Loucy (cell line): ENCODE results near the gene HBP1.
A peak's percentile ranks its signal among the peaks of the same experiment; 100 is the strongest.

Experiments
- H2AFZ ChIP-seq: fragments of 200-600 bp; sonication (generic); 2 replicates; pipeline ENCODE4 v1.6.0; 2016; ENCODE audit warnings: antibody characterized with exemption, mild to moderate bottlenecking, low read length, moderate library complexity
- H3F3A ChIP-seq: fragments of 200-600 bp; 2 replicates; pipeline ENCODE4 v1.6.0; 2016; ENCODE audit warnings: antibody characterized with exemption, low read depth, mild to moderate bottlenecking
- H3K27me3 ChIP-seq: fragments of 200-600 bp; sonication (generic); 2 replicates; pipeline ENCODE4 v1.6.1; 2014; ENCODE audit warnings: low read length, mild to moderate bottlenecking; ENCODE audit not compliant: insufficient read depth, poor library complexity, severe bottlenecking
- H3K36me3 ChIP-seq: fragments of 200-600 bp; sonication (generic); 2 replicates; pipeline ENCODE4 v1.6.1; 2016; ENCODE audit warnings: low read length; ENCODE audit not compliant: insufficient read depth
- H3K4me1 ChIP-seq: fragments of 200-600 bp; sonication (generic); 2 replicates; pipeline ENCODE4 v1.5.1; 2014; ENCODE audit warnings: low read length, mild to moderate bottlenecking; ENCODE audit not compliant: insufficient read depth, poor library complexity, severe bottlenecking
- H3K4me2 ChIP-seq: fragments of 200-600 bp; sonication (generic); 2 replicates; pipeline ENCODE4 v1.6.0; 2014; ENCODE audit warnings: antibody characterized with exemption, low read length, low read depth, mild to moderate bottlenecking; ENCODE audit not compliant: poor library complexity, severe bottlenecking
- H3K4me3 ChIP-seq: fragments of 200-600 bp; sonication (generic); 2 replicates; pipeline ENCODE4 v1.5.1; 2014; ENCODE audit warnings: low read length, mild to moderate bottlenecking, mixed read lengths; ENCODE audit not compliant: poor library complexity, severe bottlenecking
- H3K79me2 ChIP-seq: fragments of 200-600 bp; sonication (generic); 2 replicates; pipeline ENCODE4 v1.6.1; 2014; ENCODE audit warnings: low read length; ENCODE audit not compliant: insufficient read depth
- H3K9ac ChIP-seq: fragments of 200-600 bp; sonication (generic); 2 replicates; pipeline ENCODE4 v1.6.0; 2014; ENCODE audit warnings: mild to moderate bottlenecking, low read depth, low read length, moderate library complexity; ENCODE audit not compliant: poor library complexity, severe bottlenecking
- H3K9me2 ChIP-seq: fragments of 200-600 bp; sonication (generic); replicated peaks from 2 replicates; pipeline ENCODE4 v1.6.1; 2016; ENCODE audit warnings: low read depth, low read length, mixed read lengths
- H3K9me3 ChIP-seq: fragments of 200-600 bp; sonication (generic); 2 replicates; pipeline ENCODE4 v1.6.1; 2014; ENCODE audit warnings: mild to moderate bottlenecking, antibody characterized with exemption, low read length, low read depth; ENCODE audit not compliant: insufficient read depth
- H4K20me1 ChIP-seq: fragments of 200-600 bp; sonication (generic); 2 replicates; pipeline ENCODE4 v1.6.0; 2014; ENCODE audit warnings: antibody characterized with exemption, low read length, mild to moderate bottlenecking; ENCODE audit not compliant: insufficient read depth, poor library complexity, severe bottlenecking
- CTCF ChIP-seq: fragments of 200-600 bp; sonication (generic); conservative IDR thresholded peaks from 2 replicates; pipeline ENCODE4 v1.5.1; 2014; ENCODE audit warnings: mild to moderate bottlenecking, antibody characterized with exemption, low read length
- EZH2phosphoT487 ChIP-seq: fragments of 200-600 bp; IDR thresholded peaks from 2 replicates; pipeline ENCODE4 v1.6.1; 2018; ENCODE audit warnings: antibody characterized with exemption, mild to moderate bottlenecking, moderate library complexity, borderline replicate concordance

The HBP1 gene

DNA sequence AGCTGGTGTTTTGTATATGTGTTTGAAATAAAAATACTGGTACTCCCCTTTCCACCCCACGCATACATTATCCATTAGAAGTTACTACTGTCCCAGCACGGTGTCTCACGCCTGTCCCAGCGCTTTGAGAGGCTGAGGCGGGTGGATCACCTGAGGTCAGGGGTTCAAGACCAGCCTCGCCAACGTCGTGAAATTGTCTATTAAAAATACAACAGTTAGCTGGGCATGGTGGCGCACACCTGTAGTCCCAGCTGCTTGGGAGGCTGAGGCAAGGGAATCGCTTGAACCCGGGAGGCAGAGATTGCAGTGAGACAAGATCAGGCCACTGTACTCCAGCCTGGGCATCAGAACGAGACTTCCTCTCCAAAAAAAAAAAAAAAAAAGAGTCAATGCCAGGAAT, 2.7 kb downstream of the HBP1 start:
- Histone ChIP-seq H3K9me2 (no peaks in the 10 kb centered on the region), H3K27me3 (no peaks in the 10 kb centered on the region), H3K4me3 (no peak overlapping the region), H3F3A (no peaks in the 10 kb centered on the region), H3K36me3 (no peaks in the 10 kb centered on the region), H4K20me1 (peaks cover 36% of the 10 kb centered on the region), H3K4me2 (no peak overlapping the region), H3K9ac (no peak overlapping the region), H3K9me3 (no peaks in the 10 kb centered on the region), H3K79me2 (peaks cover 55% of the 10 kb centered on the region), H2AFZ (no peak overlapping the region), H3K4me1 (peaks cover 31% of the 10 kb centered on the region)
- TF ChIP-seq CTCF (no peak), EZH2phosphoT487 (no peak)

- Histone ChIP-seq H3K4me3 (no peak overlapping the region), H3K4me1 (peaks cover 23% of the 10 kb centered on the region), H3K9ac (no peak overlapping the region), H4K20me1 (peaks cover 40% of the 10 kb centered on the region), H3F3A (no peaks in the 10 kb centered on the region), H3K36me3 (no peaks in the 10 kb centered on the region), H3K9me3 (no peaks in the 10 kb centered on the region), H3K27me3 (no peaks in the 10 kb centered on the region), H2AFZ (no peak overlapping the region), H3K79me2 (peaks cover 60% of the 10 kb centered on the region), H3K4me2 (peak overlapping the region; percentile 38), H3K9me2 (no peaks in the 10 kb centered on the region)
- TF ChIP-seq EZH2phosphoT487 (no peak), CTCF (no peak)
Measured at GRCh38 chr7:107172276-107173032, 3.7 kb downstream of the HBP1 start.

DNA sequence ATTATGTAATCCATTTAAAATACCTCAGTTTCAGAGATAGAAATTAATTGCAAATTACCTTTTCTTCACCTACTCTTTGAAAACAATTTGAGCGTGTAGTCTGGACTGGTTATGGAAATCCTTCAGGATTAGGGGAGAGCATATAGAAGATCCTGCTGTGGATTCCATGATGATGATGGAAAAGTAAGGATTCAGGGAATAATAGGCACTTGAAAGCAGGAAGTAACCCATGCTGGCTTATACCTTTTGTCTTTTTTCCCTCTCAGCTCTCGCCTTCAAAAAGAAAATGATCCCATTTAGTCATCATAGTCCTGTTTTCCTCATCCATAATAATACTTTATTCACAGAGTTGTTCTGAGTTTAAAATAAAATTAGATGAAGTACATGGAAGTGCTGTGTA, 4.4 kb downstream of the HBP1 start:
- Histone ChIP-seq H3K9ac (no peak overlapping the region), H3K79me2 (peaks cover 67% of the 10 kb centered on the region), H3F3A (no peaks in the 10 kb centered on the region), H3K27me3 (no peaks in the 10 kb centered on the region), H4K20me1 (peaks cover 42% of the 10 kb centered on the region), H3K9me3 (no peaks in the 10 kb centered on the region), H2AFZ (no peak overlapping the region), H3K9me2 (no peaks in the 10 kb centered on the region), H3K36me3 (no peaks in the 10 kb centered on the region), H3K4me1 (peaks cover 22% of the 10 kb centered on the region), H3K4me3 (no peak overlapping the region), H3K4me2 (peak overlapping the region; percentile 38)
- TF ChIP-seq EZH2phosphoT487 = no peak
